D721Med (cell line): Measurements from ENCODE around the gene RD3L.
A peak's percentile ranks its signal among the peaks of the same experiment; 100 is the strongest.
"Not testable (repeated sequence)": the region's sequence is repeated elsewhere in the genome, so short reads cannot be mapped to it uniquely, and the experiment has no call there.

Source experiments
- DNase-seq: peaks from one replicate; pipeline ENCODE4 v3.0.0; 2011; ENCODE audit warnings: low spot score; ENCODE audit not compliant: insufficient read length
- FAIRE-seq: peaks from 2 replicates; lab custom pipeline; 2011; peaks lifted over from hg19 to GRCh38; lab: Jason Lieb, UNC
- CTCF ChIP-seq: IDR thresholded peaks from 2 replicates; pipeline ENCODE4 v1.5.1; 2012; ENCODE audit warnings: mild to moderate bottlenecking, control low read depth; ENCODE audit not compliant: insufficient read depth; ENCODE audit errors: missing control alignments

Gene RD3L

GRCh38 chr14:103927566-103927965 lies 14.8 kb downstream of the RD3L start:
- DNase-seq, result no peak
- TF ChIP-seq CTCF, result no peak
- FAIRE-seq, result no peak

GRCh38 chr14:103925316-103925715 lies 17.0 kb downstream of the RD3L start:
- no peak for TF ChIP-seq CTCF
- no peak for FAIRE-seq
- no peak for DNase-seq

- DNase-seq (no peak), FAIRE-seq (no peak)
- TF ChIP-seq CTCF, result no peak
Measured at GRCh38 chr14:103923863-103924262, 18.5 kb downstream of the RD3L start.

GRCh38 chr14:103921855-103922200 lies 20.5 kb downstream of the RD3L start:
- not testable (repeated sequence) for FAIRE-seq, DNase-seq

- DNase-seq (peak; percentile 91), FAIRE-seq (no peak)
- peak; percentile 82 for TF ChIP-seq CTCF
Measured at GRCh38 chr14:103920981-103921854, 21.1 kb downstream of the RD3L start.

- FAIRE-seq (no peak), DNase-seq (no peak)
- no peak for TF ChIP-seq CTCF
Measured at GRCh38 chr14:103916636-103917262, 25.6 kb downstream of the RD3L start.

GRCh38 chr14:103915616-103916015 lies 26.7 kb downstream of the RD3L start:
- FAIRE-seq (no peak), DNase-seq (no peak)
- TF ChIP-seq CTCF, result no peak
